GM13976 (cell line): Measurements from ENCODE around the gene EPHX1.

Experiments
- DNase-seq: peaks from one replicate; pipeline ENCODE4 v3.0.0; 2012; ENCODE audit warnings: low spot score
- in situ Hi-C: fragments of 300-500 bp; cut with MboI; formaldehyde crosslinking; loops from one replicate; pipeline ENCODE4 v1.12.0; 2022; ENCODE audit warnings: low sequenced_read_pairs, mixed read lengths, inconsistent platforms; ENCODE audit not compliant: unreplicated experiment
- TF ChIP-seq, protein P1 (sequence below): IDR thresholded peaks from 2 replicates; pipeline ENCODE4 v1.5.1; 2012; ENCODE audit warnings: borderline replicate concordance, mild to moderate bottlenecking; ENCODE audit not compliant: insufficient read depth; ENCODE audit errors: extremely low read depth, missing control alignments, control extremely low read depth

Gene EPHX1

GRCh38 chr1:225865514-225865913 lies 55.6 kb downstream of the EPHX1 start:
- no peak for DNase-seq
- in situ Hi-C loops = no loop called here
- TF ChIP-seq, protein P1, sequence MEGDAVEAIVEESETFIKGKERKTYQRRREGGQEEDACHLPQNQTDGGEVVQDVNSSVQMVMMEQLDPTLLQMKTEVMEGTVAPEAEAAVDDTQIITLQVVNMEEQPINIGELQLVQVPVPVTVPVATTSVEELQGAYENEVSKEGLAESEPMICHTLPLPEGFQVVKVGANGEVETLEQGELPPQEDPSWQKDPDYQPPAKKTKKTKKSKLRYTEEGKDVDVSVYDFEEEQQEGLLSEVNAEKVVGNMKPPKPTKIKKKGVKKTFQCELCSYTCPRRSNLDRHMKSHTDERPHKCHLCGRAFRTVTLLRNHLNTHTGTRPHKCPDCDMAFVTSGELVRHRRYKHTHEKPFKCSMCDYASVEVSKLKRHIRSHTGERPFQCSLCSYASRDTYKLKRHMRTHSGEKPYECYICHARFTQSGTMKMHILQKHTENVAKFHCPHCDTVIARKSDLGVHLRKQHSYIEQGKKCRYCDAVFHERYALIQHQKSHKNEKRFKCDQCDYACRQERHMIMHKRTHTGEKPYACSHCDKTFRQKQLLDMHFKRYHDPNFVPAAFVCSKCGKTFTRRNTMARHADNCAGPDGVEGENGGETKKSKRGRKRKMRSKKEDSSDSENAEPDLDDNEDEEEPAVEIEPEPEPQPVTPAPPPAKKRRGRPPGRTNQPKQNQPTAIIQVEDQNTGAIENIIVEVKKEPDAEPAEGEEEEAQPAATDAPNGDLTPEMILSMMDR = no peak

DNA sequence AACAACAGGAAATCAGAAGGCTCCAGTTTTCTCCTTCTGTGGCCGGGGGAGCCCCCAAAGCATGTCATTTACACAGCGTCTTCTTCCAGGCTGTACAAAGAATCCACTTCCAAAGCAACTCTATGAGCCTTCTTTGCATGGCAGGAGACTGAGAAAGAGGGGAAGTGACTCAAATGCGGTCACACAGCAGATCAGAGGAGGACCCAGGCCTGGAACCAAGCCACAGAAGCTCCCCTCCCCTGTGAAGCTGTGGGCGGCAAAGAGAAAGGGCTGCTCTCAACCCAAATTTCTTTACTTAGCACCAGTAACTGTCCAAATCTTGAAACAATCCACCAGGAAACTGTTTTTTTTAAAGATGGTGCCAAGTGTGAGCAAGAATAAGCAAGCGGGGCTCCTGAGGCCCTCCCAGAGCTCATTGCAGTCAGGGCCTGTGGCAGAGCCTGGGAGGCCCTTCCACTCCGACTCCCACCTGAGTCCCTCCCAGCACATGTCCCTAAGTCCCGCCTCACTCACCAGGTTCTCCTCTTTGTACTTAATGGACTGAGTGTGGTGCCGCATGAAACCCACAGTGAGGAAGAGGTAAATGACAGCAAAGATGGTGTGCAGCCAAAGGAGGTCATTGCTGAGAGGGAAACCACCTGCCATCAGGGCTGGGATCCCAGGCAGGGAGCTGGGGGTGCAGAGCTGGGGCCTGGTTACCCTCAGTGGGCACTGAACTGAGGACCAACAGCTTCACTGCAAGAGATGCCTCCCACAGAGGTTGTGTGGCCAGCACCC lies 56.3 kb downstream of the EPHX1 start:
- TF ChIP-seq, protein P1 = no peak
- DNase-seq = peak; percentile 63
- in situ Hi-C loops = no loop called here

DNA sequence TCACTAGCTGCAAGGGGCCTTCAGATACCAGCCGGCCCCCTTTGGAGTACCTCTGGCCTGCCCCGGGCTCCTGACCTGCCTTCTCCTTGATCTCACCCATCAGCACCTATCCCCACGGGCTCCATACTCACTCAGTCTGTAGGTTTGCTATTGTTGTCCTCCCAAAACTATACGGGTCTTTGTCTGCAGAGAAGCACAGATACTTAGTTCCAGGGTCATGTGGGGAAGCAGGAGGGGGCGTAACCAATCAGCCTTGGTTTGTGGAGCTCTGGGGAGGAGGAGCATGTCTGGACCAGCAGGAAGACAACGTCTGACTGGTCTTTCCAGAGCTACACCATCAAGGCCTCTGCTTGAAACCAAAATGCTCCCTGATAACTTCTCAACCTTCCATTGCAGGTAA lies 57.1 kb downstream of the EPHX1 start:
- no peak for DNase-seq
- TF ChIP-seq, protein P1 = no peak
- in situ Hi-C loops = no loop called here

GRCh38 chr1:225868631-225869330 lies 58.9 kb downstream of the EPHX1 start:
- in situ Hi-C loops = no loop called here
- no peak for DNase-seq
- TF ChIP-seq, protein P1 = no peak

DNA sequence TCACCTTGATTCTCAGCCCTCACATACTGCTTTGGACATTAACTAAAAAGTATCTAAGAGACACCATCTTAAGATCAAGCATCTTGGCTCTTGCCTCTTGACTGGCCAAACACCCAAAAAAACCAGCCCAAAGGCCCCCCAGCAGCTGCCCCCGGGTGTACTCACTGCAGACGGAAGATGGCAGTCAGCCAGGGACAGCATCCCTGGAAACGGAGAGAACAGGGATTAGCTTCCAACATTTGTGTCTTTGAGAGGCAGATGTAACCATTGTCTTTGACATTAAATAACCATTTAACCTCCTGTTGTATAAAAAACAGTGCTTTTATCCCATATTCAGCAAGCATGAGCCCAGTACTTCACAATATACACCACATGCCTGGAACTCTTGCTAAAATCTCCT lies 61.0 kb downstream of the EPHX1 start:
- no peak for DNase-seq
- in situ Hi-C loops = no loop called here
- TF ChIP-seq, protein P1 = no peak

DNA sequence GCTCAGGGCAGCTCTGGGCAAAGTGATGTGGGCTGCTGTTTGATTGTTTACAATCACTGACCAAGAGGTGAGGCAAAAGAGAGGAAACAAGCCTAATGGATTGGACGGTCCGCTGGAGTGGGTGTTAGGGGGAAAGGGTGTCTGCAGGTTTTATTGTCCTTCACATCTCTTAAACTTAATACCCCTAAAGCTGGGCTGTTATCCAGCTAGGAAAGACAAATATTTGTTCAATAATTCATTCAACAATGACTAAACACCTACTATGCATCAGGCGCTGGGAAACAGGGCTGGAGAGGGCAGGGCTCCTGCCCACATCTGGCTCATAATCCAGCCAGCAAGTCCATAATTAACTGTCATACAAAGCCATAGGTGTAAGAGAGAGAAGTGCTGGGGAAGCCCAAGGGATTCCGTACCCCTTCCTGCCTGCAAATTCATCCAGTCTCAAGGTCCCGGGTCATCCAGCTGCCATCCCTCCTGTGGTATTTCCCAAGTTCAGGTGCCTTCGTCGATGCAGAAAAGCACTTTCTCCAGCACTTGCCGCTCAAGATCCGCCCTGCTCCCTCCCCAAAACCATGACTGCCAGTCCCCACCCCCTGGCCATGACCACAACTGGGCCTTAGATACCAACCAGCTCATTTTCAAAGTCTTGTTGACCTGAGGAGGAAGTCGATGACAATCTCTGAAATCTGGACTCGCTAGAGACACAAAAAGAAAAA lies 61.6 kb downstream of the EPHX1 start:
- TF ChIP-seq, protein P1 = no peak
- in situ Hi-C loops = no loop called here
- no peak for DNase-seq
